ENCODE data around the gene DLAT. TPM values are rescaled to one million over a fixed set of nuclear protein-coding genes. Genes with fewer than 3 reads are reported as not detected.

DLAT gene
- total RNA-seq, 4 donors from 2014 or later: 11.8 to 32.7 (median 24.7) TPM

DNA sequence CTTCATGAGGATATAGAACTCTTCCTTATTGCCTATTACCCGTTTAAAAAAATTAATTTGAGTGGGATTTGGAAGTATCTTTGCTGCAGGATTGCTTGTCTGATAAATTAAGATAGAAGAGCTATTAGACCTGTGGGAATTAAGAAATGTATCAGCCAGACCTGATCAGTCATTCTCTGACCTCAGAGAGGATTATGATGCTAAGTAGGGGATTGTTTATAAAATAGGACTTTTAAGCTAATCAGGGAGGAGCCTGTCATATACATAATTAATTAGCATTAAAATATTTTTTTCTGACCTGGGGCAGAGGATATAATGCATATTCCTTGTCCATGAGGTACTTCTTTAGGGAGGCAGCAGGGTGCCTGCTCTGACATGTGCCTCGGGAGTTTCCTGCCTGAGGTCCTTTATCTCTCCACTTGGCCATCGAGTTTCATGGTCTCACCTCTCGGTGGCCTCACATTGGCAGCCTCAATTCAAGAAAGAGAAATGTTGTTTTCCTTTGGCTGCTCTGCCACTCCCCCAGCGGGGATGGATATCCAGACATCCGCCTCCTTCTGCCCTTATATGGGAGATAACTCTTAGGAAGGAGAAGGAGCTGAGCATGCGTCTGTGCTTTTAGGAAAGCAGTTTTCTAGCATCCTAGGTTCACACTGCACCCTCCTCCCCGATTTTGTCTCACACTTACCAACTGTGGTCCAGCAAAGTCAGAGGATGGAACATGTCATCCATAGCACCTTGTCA is 47.0 kb upstream of the DLAT start:
- H3K27me3 ChIP-seq: no peaks in the 10 kb centered on the region
- peak overlapping the region; percentile 73 to 76 for H3K4me3 ChIP-seq
- H3K36me3 ChIP-seq: no peaks in the 10 kb centered on the region
- peak overlapping the region; percentile 93 to 95 for H3K27ac ChIP-seq
- peak; percentile 73 to 82 for DNase-seq
- peak; percentile 47 to 80 for TF ChIP-seq POLR2A (IDR thresholded peaks at IDR 0.05)
- TF ChIP-seq, protein P1, sequence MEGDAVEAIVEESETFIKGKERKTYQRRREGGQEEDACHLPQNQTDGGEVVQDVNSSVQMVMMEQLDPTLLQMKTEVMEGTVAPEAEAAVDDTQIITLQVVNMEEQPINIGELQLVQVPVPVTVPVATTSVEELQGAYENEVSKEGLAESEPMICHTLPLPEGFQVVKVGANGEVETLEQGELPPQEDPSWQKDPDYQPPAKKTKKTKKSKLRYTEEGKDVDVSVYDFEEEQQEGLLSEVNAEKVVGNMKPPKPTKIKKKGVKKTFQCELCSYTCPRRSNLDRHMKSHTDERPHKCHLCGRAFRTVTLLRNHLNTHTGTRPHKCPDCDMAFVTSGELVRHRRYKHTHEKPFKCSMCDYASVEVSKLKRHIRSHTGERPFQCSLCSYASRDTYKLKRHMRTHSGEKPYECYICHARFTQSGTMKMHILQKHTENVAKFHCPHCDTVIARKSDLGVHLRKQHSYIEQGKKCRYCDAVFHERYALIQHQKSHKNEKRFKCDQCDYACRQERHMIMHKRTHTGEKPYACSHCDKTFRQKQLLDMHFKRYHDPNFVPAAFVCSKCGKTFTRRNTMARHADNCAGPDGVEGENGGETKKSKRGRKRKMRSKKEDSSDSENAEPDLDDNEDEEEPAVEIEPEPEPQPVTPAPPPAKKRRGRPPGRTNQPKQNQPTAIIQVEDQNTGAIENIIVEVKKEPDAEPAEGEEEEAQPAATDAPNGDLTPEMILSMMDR (IDR thresholded peaks at IDR 0.05): peak in 2 of 4 experiments; percentile 12 to 28
- no peaks in the 10 kb centered on the region for H3K9me3 ChIP-seq
- peaks cover 7 to 10% of the 10 kb centered on the region in 2 donors for H3K4me1 ChIP-seq
- intact Hi-C loops (cut with DNase I; ENCODE audit: low total_unique reads): no loop called here

DNA sequence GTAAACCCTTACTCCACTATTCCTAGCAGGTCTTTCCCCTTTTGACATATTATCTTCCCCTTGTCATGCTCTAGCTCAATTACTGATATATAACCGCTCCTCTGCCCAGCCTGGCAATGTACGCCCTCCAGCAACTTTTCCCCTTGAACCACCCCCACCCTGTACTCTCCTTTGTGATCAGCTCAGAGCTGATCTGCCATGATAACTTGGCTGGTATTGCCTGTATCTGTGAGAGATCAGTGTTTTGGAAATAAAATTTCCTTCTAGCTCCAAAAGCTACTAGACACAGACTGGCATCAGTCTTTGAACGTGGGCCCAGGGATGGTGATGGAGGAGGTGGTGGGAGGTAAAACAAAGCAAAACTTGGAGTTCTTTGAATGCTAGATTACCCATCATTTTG is 45.1 kb upstream of the DLAT start:
- TF ChIP-seq, protein P1 (IDR thresholded peaks at IDR 0.05): no peak
- TF ChIP-seq POLR2A (IDR thresholded peaks at IDR 0.05): no peak
- no peaks in the 10 kb centered on the region for H3K27me3 ChIP-seq
- H3K4me1 ChIP-seq: peaks cover 4 to 10% of the 10 kb centered on the region in 2 donors
- H3K27ac ChIP-seq: peak overlapping the region; percentile 93 to 95
- no peak overlapping the region for H3K4me3 ChIP-seq
- intact Hi-C loops (cut with DNase I; ENCODE audit: low total_unique reads): no loop called here
- no peaks in the 10 kb centered on the region for H3K36me3 ChIP-seq
- H3K9me3 ChIP-seq: no peaks in the 10 kb centered on the region
- no peak for DNase-seq

DNA sequence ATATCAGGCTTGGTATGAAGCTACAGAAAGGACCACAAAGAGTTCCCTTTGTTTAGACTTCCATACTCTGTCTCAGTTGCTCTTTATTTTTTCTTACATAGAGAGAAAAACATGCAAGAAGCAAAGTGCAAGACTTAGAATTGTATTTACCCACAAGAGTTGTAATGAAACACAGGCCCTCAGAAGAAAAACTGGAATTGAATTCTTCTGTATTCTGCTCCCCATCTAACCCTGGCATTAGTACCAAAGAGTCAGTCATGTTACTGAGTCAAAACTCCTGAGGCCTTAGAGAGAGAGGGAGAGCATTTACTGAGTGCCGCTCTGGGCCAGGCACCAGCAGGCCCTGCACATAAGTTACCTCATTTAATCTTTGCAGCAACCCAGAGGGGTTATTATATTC is 43.9 kb upstream of the DLAT start:
- no peaks in the 10 kb centered on the region for H3K27me3 ChIP-seq
- no peaks in the 10 kb centered on the region for H3K36me3 ChIP-seq
- peak overlapping the region in 1 of 2 donors; percentile 42 for H3K27ac ChIP-seq
- TF ChIP-seq, protein P1 (IDR thresholded peaks at IDR 0.05): no peak
- no peak for TF ChIP-seq POLR2A (IDR thresholded peaks at IDR 0.05)
- no peaks in the 10 kb centered on the region for H3K9me3 ChIP-seq
- H3K4me3 ChIP-seq: no peak overlapping the region
- DNase-seq: no peak
- peaks cover 4 to 10% of the 10 kb centered on the region in 2 donors for H3K4me1 ChIP-seq
- intact Hi-C loops (cut with DNase I; ENCODE audit: low total_unique reads): no loop called here

DNA sequence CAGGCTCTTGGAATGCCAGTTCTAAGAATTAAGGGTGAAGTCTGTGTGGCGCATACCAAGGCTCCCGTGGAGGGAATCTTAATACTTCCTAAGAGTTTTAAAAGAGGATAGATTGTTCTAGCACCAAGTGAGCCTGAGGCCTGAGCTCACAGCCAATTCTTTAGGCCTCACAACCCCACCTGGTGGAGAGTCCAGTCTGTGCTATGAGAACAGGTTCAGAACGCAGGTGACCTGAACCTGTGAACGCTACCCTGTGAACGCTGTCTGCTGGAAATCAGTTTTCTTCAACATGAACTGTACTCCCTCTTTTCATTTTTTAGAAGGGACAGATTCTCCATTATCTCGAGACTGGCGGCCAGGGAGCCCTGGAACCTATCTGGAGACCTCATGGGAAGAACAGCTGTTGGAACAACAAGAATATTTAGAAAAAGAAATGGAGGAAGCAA is 43.2 kb upstream of the DLAT start:
- no peaks in the 10 kb centered on the region for H3K27me3 ChIP-seq
- peak; percentile 41 to 57 for DNase-seq
- no peaks in the 10 kb centered on the region for H3K36me3 ChIP-seq
- H3K27ac ChIP-seq: peak overlapping the region in 1 of 2 donors; percentile 42
- TF ChIP-seq POLR2A (IDR thresholded peaks at IDR 0.05): no peak
- TF ChIP-seq, protein P1 (IDR thresholded peaks at IDR 0.05): peak; percentile 37 to 68 (median 54)
- H3K9me3 ChIP-seq: no peaks in the 10 kb centered on the region
- H3K4me3 ChIP-seq: no peak overlapping the region
- intact Hi-C loops (cut with DNase I; ENCODE audit: low total_unique reads): no loop called here
- peaks cover 4 to 5% of the 10 kb centered on the region in 2 donors for H3K4me1 ChIP-seq

DNA sequence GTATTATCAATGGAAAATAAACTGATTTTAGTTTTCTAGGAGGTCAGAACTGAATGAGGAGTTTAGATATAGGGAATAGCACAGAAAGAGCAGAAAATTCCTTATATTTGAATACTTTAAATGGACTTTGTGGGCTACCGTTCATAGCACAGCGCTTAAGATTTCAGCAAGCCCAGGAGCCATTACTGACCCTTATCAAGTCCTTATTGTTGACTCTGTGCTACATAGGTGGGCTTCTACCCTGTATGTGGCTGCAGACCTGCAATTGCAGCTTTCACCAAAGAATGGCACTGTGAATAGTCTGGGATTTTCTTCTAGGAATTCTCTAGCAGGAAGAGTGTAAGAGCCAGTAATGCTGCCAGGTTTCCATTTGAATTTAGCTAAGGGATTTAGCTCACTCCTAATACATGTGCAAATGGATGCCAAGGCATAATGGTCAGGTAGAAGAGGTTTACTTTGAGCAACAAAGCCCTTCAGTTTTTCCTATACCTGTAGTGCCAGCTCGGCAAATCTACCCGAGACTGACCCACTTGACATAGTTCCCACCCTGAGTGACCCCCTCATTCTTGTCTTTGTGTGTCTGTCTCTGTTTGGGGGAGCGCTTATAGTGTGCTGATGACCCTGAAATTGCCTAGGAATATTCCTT is 42.5 kb upstream of the DLAT start:
- no peak overlapping the region for H3K4me3 ChIP-seq
- peaks cover 4 to 5% of the 10 kb centered on the region in 2 donors for H3K4me1 ChIP-seq
- intact Hi-C loops (cut with DNase I; ENCODE audit: low total_unique reads): no loop called here
- no peak for DNase-seq
- H3K9me3 ChIP-seq: no peaks in the 10 kb centered on the region
- H3K27ac ChIP-seq: peak overlapping the region in 1 of 2 donors; percentile 13
- TF ChIP-seq POLR2A (IDR thresholded peaks at IDR 0.05): no peak
- TF ChIP-seq, protein P1 (IDR thresholded peaks at IDR 0.05): no peak
- no peaks in the 10 kb centered on the region for H3K27me3 ChIP-seq
- H3K36me3 ChIP-seq: no peaks in the 10 kb centered on the region

Measured in uterus (tissue), 4 donors.